Kidney epithelial cell (primary cell): ENCODE results near the gene UNC5CL. TPM values are rescaled to one million over a fixed set of nuclear protein-coding genes. Genes with fewer than 3 reads are reported as not detected.

Source experiments
- DNase-seq: peaks from one replicate; pipeline ENCODE4 v3.0.0-alpha.2; 2010; ENCODE audit warnings: low read depth
- H3K27me3 ChIP-seq: 2 replicates; pipeline ENCODE4 v1.6.0; 2011; ENCODE audit warnings: low read length; ENCODE audit not compliant: control insufficient read depth, insufficient read depth
- H3K36me3 ChIP-seq: 2 replicates; pipeline ENCODE4 v1.5.1; 2011; ENCODE audit warnings: low read length; ENCODE audit not compliant: control insufficient read depth, insufficient read depth
- H3K4me3 ChIP-seq: 2 replicates; pipeline ENCODE4 v1.5.1; 2011; ENCODE audit warnings: low read depth, mild to moderate bottlenecking, control low read depth, low read length
- total RNA-seq: library from RNA; depleted of rRNA; stranded (reverse); fragments of >200 nt; gene quantifications from 2 replicates; pipeline ENCODE4 v1.2.3, GENCODE V29; 2015
- TF ChIP-seq, protein P1 (sequence below): IDR thresholded peaks from 2 replicates; pipeline ENCODE4 v1.5.1; 2011; ENCODE audit warnings: mild to moderate bottlenecking, moderate library complexity, low read length, control low read depth, inconsistent platforms; ENCODE audit not compliant: insufficient read depth, poor library complexity, severe bottlenecking

UNC5CL gene
- total RNA-seq, 1 donor from 2014 or later = 1.1 TPM

DNA sequence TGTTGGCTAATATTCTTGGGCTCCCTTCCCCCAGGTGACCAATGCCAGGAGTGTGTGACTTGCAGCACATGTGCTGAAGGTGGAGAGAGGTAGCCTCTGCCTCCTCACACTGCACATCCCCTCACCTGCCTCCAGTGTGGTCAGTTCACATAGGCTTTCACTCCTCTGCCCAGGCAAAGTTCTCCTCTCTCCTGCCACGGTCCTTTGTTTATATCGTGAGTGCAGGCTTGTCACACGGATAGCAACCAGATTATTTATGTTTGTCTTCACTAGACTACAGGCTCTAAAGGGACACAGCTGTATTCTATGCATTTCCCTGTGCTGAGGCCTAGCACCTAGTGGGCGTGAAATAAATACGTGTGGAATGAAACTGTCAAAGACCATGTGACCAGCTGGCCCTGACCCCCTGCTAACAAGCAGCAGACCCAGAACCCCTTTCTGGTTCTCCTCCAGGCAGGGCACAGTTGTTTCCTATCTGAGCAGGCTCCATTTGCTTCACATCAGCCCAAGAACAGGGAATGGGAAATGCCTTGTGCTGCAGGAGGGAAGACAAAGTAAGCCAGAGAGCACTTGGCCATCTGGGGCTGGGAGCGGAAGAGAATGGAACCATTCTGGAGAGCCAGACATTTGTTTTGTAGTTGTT lies 42.3 kb downstream of the UNC5CL start:
- TF ChIP-seq, protein P1, sequence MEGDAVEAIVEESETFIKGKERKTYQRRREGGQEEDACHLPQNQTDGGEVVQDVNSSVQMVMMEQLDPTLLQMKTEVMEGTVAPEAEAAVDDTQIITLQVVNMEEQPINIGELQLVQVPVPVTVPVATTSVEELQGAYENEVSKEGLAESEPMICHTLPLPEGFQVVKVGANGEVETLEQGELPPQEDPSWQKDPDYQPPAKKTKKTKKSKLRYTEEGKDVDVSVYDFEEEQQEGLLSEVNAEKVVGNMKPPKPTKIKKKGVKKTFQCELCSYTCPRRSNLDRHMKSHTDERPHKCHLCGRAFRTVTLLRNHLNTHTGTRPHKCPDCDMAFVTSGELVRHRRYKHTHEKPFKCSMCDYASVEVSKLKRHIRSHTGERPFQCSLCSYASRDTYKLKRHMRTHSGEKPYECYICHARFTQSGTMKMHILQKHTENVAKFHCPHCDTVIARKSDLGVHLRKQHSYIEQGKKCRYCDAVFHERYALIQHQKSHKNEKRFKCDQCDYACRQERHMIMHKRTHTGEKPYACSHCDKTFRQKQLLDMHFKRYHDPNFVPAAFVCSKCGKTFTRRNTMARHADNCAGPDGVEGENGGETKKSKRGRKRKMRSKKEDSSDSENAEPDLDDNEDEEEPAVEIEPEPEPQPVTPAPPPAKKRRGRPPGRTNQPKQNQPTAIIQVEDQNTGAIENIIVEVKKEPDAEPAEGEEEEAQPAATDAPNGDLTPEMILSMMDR = no peak
- Histone ChIP-seq H3K4me3 (no peak overlapping the region), H3K36me3 (no peaks in the 10 kb centered on the region), H3K27me3 (no peaks in the 10 kb centered on the region)
- DNase-seq = no peak

DNA sequence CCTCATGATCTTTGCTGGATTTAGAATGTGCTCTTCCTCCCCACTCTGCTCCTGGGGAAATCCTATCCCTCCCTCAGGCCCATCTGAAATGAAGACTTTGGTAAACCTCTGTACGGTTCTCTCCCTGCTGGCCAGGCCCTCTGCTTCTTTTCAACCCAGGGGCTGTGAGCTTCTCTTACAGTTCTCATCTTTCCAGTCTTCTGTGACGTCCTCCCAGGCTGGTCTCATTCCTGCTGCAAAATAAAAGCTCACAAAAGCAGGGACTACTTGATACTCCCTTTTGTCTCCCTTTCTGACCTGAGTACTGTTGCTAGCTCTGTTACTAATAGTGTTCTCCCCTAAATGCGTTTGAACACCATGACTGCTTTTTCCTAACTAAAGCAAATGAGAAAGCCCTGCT lies 46.3 kb downstream of the UNC5CL start:
- Histone ChIP-seq H3K27me3 (no peaks in the 10 kb centered on the region), H3K36me3 (no peaks in the 10 kb centered on the region), H3K4me3 (no peak overlapping the region)
- TF ChIP-seq, protein P1 = no peak
- DNase-seq = no peak

DNA sequence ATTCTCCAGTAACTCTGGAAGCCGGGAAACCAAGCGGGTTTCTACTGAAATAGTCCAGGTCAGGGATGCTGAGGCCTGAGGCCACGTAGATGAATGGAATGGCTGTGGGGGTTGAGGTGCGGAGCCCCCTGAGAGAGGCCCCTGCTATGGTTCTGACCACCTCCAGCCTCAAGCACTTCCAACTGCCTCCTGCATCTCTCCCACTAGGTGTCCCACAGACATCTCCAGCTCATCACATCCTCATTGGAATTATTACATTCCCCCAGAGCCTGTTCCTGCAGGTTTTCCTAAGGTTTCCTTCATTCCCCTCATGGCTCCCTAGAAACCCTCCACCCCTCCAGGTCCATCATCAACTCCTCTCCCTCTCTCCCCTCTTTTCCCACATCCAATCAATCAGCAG lies 48.7 kb downstream of the UNC5CL start:
- H3K27me3 ChIP-seq = no peaks in the 10 kb centered on the region
- TF ChIP-seq, protein P1 = no peak
- H3K36me3 ChIP-seq = no peaks in the 10 kb centered on the region
- no peak for DNase-seq
- no peak overlapping the region for H3K4me3 ChIP-seq

DNA sequence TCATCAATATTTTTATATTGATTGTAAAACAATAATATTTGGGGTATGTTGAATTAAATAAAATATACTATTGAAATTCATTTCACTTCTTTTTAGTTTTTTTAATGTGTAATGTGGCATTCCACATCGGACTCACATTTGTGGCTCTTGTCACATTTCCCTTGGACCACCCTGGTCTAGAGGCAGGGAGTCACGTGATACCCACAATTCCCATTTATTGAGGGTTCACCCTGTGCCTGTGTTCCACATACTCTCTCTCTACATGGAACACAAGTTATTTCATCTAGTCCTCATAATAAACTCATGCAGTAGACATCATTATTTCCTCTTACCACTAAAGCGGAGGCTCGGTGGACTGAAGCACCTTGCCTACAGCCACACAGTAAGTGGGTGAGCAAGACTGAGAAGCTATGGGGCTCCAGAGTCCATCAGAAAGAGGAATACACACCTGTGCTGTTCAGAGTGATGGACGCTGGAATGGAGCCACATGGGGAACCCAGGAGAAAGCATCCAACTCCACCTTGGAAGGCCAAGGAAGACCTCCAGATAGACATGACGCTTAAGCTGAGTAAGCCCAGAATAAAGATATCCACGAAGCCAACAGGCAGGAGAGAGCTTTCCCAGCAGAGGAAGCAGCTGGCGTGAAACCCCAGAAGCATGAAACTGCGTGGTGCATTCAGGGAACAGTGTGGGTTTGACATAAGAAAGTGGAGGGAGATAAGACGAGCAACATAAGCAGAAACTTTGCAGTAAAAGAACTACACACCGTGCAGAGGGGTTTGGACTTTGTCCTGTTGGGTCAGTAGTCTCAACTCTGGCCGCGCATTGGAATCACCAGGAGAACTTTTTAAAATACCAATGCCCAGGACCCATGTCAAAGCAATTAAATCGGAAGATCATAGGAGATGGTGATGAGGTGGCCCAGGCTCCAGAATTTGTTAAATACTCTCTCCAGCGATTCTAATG lies 49.5 kb downstream of the UNC5CL start:
- Histone ChIP-seq H3K36me3 (no peaks in the 10 kb centered on the region), H3K27me3 (no peaks in the 10 kb centered on the region), H3K4me3 (no peak overlapping the region)
- no peak for DNase-seq
- TF ChIP-seq, protein P1 = no peak

DNA sequence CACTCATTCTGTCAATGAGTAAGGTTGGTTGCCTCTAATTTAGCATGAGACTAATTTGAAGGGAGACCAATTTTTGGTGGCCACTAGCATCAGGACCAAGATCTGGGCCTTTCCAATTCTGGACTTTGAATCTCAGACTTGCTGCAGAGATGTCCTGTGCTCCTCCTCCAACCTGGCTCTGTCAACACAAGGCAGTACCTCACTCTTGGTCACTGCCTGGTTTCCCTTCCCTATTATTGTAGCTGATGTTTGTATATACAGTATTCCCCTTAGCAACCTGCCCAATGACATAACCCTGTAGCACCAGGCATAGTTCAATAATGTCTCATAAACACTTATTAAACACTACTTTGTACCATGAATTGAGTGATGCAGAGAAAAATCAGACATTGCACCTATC lies 50.4 kb downstream of the UNC5CL start:
- Histone ChIP-seq H3K4me3 (no peak overlapping the region), H3K27me3 (no peaks in the 10 kb centered on the region), H3K36me3 (no peaks in the 10 kb centered on the region)
- TF ChIP-seq, protein P1 = no peak
- DNase-seq = no peak
